Measurements from ENCODE around the gene INTS3.

The INTS3 gene

DNA sequence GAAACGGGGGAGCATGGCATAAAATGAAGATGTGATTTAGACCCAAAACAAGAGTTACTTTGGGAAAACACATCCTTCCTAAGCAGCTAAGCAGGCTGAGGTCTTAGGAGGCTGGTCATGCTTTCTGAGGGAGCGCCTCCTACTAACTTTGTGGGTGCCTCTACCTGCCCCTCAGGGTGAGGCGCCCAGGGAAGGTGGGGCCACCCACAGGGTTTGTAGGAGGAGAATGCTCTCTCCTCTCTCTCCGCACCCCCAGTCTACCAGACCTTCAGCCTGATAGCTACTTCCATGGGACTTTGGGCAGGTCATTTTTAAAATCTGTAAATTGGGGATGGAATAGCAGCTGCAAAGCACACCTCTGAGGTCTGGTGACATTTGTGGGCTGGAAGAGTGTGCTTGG is 71.2 kb downstream of the INTS3 start:
- no peak for DNase-seq

DNA sequence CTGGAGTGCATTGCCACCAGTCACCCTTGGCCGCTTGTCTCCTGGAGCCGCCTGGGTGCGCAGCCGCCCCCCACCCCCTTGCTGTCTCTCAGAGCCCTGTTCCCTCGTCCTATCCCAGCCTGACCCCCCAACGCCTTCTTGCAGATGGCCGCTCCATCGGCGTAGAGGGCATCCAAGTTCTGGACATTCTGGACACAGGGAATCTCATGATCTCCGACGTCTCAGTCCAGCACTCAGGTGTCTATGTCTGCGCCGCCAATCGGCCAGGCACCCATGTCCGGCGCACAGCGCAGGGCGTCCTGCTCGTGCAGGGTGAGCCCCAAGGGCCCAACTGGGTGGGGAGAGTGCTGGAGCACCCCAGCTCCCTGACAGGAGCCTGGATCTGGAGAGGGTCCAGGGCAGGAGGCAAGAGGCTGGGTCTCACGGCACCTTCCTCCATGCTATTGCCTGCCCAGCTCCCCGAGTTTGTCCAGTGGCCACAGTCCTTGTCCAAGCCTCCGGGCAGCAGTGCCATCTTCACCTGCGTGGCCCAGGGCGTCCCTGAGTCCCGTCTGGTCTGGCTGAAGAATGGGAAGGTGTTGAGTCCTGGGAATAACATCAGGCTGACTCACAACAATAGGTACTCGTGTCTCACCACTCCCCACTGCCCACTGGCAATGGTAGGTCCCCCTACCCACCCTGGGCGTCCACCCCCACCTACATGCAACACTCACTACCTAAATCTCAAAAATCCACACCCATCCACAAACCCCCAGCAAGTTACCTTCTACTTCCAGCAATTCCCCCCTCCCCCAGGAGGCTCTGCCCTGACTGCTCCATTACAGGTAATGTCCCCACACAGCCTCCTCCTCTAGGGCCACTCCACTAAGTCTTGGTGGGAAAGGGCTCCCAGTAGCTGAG is 72.0 kb downstream of the INTS3 start:
- DNase-seq = no peak

DNA sequence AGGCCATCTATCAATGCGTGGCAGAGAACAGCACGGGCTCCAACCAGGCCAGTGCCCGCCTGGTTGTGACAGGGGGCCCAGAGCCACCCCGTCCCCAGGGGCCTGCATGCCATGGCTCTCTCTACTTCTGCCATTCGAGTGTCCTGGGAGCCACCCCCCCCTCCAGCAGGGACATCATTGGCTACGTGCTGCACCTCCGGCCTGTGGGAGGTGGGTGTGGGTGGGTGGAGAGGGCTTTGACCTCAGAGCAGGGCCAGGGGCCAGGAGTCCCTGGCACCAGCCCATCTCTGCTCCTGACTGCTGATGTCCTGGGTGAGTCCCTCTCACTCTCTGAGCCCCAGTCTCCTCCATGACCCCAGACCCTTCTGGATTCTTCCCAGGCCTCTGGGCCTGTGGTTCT is 72.7 kb downstream of the INTS3 start:
- no peak for DNase-seq

DNA sequence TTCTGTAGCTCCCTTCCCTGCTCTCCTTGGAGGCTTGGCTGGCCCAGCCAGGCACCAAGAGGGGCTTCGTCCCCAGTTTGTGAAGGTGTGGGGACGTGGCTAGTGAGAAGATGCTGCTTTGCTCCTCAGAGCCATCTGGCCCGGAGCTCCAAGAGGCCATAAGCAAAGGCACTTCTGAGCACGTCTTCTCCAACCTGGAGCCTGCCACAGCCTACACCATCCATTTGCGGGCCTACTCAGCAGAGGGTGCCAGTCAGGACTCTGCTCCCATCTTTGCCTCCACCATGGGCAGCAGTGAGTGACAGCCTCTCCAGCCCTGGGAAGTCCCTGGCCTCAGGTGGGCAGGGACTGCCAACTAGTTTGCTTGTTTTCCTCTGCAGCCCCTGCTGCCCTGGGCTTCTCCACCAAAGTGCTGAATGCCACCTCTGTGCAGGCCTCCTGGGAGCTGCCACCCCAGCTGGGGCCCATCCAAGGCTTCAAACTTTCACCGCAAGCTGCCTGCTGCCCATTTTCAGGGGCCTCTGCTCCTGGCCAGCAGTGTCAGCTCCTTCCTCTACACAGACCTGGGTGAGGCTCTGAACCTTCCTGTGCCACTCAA is 73.3 kb downstream of the INTS3 start:
- DNase-seq = no peak

DNA sequence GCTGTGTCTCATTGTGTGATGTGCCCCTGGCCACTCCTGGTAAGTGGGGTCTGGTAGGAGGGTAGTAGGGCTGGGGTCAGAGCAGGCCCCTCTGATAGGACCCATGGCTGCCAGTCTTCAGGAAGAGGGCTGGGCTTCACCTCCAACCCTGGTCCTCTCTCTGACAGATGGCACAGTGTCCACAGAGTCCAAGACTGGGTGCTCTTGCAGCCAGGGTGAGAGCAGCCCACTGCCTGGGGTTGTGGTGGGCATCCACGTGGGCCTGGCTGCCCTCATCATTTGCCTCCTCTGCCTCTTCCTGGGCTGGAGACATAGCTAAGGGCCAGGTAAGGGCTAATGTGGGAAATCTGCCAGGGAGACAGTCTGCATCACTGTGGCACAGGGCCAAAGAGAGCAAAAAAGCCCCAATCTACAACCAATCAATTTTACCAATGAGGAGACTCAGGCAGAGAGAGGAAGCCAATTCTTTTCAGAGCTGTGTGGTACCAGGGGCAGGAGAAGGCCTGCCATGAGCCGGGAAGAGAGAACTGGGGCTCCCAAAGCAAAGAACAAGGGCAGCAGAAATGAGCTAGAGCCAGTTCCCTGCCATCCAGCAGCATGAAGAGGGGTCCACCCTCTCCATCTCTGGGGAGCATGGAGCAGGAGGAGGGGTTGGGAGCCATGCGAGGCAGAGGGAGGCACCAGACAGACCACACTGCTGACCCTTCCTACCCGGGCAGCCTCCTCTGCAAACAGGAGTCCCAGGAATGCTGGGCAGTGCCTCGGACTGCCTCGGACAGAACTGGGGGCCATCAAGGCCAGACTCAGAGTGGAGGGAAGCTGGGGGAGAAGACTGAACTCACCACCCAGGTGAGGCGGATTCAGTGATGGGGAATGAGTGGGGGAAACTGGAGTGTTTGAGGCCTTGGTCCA is 74.2 kb downstream of the INTS3 start:
- no peak for DNase-seq

DNA sequence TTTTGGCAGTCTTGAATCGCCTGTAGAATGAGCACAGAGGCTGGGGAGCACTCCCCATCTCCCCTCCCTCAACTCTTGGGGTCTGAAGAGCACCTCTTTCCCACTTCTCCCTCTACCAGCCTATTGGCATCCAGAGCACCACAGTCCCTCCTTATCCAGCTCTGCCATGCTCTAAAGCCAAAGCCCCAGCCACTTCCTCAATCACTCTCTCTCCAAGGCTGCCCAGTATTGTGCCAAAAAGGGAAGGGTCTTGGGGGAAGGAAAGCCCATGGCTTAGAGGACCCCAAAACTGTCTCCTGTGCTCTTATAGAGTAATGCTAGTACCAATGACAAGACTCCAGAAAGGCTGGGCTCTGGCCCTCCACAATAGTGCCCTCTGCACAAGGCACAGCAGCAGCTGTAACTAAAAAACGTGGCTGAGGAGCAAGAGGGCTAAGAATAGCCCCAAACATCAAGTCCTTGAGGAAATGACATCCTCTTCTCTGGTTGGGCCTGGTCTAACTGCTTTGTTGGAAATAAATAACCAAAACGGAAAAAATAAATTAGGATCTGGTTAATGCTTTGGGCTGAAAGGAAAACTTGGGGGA is 75.7 kb downstream of the INTS3 start:
- no peak for DNase-seq

DNA sequence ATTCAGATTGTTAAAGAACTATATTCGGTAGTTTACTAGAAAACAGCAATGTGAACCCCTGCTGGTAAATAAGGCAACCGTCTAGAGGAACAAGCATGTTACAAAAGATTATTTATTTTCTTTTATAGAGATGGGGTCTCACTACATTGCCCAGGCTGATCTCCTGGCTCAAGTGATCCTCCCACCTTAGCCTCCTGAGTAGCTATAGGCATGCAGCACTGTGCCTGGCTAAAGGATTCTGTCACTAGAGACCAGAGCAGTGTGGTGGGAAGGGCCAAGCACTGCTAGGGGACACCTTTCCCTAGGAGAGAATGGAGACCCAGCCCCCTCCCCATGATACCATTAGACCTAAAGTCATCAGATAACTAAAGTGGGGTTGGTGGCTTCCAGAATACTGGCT is 76.3 kb downstream of the INTS3 start:
- DNase-seq = no peak

DNA sequence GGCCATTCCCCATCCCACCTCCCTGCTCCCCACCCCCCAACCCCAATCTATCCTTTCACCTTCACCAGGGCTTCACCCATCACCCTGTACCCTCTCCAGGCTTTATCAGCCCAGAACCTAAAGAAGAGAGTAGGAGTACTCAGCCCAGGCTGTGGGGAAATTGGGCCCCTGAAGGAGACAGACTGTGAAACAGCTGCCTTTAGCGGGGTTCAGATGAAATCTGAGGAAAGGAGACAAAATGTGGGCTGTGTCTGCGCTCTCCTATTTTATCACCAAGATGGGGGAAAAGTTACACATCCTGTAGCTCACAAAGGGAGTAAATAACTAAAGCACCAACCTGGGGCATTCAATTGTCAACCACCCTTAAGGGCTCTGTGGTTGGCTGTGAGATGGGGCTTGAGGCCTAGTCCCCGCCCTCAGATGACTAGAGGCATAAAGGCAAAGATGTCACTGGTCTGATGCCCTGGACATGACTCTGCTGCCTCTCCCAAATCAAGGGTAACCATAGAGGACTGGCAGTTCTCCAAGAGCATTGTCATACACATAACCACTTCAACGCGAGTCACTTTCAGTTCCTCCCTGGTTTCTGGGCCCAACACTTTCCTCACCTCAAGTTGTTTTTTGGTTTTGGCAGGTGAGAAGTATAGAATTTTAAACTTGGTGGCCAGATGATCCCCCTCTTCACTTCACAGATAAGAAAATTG is 77.3 kb downstream of the INTS3 start:
- peak; percentile 67 for DNase-seq

DNA sequence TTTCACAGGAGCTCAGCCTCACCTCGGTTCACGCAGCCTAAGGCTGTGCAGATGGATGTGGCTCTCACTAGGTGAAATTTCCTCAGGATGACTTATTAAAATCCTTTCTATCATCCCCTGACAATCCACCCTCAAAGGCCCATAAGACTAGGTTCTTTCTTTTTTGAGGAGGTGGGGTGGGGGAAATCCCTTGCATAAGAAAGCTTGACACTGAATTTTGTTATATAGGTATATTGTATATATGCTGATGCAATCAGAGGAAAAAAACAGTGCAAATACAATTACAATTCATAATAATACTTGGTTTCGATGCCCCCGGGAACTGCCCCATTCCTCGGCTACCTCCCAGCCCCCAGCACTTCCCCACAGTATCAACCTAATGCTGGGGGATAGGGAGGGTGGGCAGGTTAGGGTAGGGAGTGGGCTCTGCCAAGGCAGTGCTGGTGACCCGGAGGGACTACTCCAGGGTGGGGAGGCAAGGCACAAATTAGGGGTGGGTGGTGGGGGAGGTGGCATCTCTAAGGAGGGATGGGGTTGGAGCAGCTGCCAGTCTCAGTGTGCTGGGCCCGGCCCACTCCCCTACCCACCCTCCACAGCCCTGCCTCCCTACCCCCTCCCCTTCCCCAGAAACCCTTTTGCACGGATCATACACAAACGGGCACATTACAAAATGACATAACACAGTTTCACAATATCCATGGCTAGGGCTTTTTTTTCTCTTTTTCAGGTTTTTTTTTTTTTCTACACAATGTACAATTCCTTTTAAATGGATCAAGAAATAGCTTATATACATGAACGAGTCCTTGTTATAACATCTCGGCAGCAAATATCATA is 78.3 kb downstream of the INTS3 start:
- no peak for DNase-seq

DNA sequence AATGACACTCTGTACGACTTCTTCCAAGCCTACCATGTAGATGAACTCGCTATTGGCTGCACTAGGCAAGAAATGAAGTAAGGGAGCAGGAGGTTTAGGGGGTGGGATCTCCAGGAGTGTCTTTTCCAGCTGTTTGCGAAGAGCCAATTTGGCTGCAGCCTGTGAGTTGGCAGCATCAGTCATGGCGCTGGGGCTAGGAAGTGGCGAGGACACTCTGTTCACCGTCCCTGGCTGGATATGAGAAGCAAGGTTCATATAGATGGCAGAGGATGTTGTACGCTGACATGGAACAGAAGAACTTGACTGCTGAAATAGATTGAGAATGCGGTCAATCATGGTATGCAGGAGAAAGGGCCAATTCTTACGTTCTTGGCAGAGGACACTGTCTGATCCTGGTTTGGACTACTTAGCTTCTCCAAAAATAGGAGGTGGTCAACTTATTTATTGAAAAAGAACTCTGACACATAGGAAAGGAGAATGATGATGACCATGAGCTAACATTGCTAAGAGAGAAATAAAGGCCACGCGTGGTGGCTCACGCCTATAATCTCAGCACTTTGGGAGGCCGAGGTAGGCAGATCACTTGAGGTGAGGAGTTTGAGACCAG is 88.5 kb downstream of the INTS3 start:
- DNase-seq = no peak

DNA sequence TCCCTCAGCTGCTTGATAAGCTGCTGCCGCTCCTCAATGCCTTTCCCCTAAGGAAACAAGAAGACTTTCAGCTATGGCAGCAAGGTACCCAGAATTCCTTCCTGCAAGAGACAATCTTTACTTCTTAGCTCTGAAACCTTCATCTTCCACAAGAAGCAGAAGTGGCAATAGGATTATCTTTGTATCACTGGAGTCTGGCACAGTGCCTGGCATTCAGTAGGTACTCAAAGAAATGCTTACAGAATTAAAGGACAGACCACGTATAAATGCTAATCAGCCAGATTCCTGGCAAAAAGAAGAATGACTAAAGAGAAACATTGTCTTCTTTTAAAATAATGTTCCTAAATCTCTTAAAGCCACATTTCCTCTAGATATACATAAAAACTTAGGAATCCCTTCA is 91.0 kb downstream of the INTS3 start:
- DNase-seq = no peak
